ENCODE measurements around the gene ZMIZ2. TPM values are rescaled to one million over a fixed set of nuclear protein-coding genes. Genes with fewer than 3 reads are reported as not detected.
"Not testable (repeated sequence)": the region's sequence is repeated elsewhere in the genome, so short reads cannot be mapped to it uniquely, and the experiment has no call there.

The ZMIZ2 gene
- 9.6 TPM for total RNA-seq

- peak; percentile 96 for DNase-seq
Measured at GRCh38 chr7:44748045-44748947, at the start of gene ZMIZ2. ZMIZ2 (plus strand) TSS chr7:44748847; CDS start chr7:44756250, 7,403 bp downstream.

GRCh38 chr7:44699598-44699997, 49.0 kb upstream of the ZMIZ2 start:
- DNase-seq = not testable (repeated sequence)

- DNase-seq = no peak
Measured at GRCh38 chr7:44700322-44700721, 48.3 kb upstream of the ZMIZ2 start.

- not testable (repeated sequence) for DNase-seq
Measured at GRCh38 chr7:44703391-44703790, 45.3 kb upstream of the ZMIZ2 start.

- DNase-seq = peak; percentile 40
Measured at GRCh38 chr7:44703921-44704320, 44.7 kb upstream of the ZMIZ2 start.

GRCh38 chr7:44705434-44705833, 43.2 kb upstream of the ZMIZ2 start:
- no peak for DNase-seq

GRCh38 chr7:44706788-44707557, 41.7 kb upstream of the ZMIZ2 start:
- no peak for DNase-seq

GRCh38 chr7:44707558-44708230, 41.0 kb upstream of the ZMIZ2 start:
- DNase-seq = no peak

- no peak for DNase-seq
Measured at GRCh38 chr7:44709011-44709915, 39.4 kb upstream of the ZMIZ2 start.

- DNase-seq = no peak
Measured at GRCh38 chr7:44709945-44710596, 38.6 kb upstream of the ZMIZ2 start.

GRCh38 chr7:44711528-44711927, 37.1 kb upstream of the ZMIZ2 start:
- DNase-seq = no peak

GRCh38 chr7:44712012-44712411, 36.6 kb upstream of the ZMIZ2 start:
- DNase-seq = no peak

- DNase-seq = no peak
Measured at GRCh38 chr7:44713141-44713540, 35.5 kb upstream of the ZMIZ2 start.

- DNase-seq = no peak
Measured at GRCh38 chr7:44713680-44714335, 34.8 kb upstream of the ZMIZ2 start.

GRCh38 chr7:44716205-44716604, 32.4 kb upstream of the ZMIZ2 start:
- DNase-seq = no peak

GRCh38 chr7:44720301-44720700, 28.3 kb upstream of the ZMIZ2 start:
- DNase-seq = no peak

- no peak for DNase-seq
Measured at GRCh38 chr7:44724276-44724675, 24.4 kb upstream of the ZMIZ2 start.

GRCh38 chr7:44726250-44726649, 22.4 kb upstream of the ZMIZ2 start:
- DNase-seq = not testable (repeated sequence)

GRCh38 chr7:44727158-44727936, 21.3 kb upstream of the ZMIZ2 start:
- no peak for DNase-seq

- DNase-seq = no peak
Measured at GRCh38 chr7:44727937-44728262, 20.7 kb upstream of the ZMIZ2 start.

All from tongue (tissue), 2 donors.